ENCODE results near the gene LRRC17.

Gene LRRC17

GRCh38 chr7:102990642-102991041, 77.8 kb downstream of the LRRC17 start:
- DNase-seq: no peak

DNA sequence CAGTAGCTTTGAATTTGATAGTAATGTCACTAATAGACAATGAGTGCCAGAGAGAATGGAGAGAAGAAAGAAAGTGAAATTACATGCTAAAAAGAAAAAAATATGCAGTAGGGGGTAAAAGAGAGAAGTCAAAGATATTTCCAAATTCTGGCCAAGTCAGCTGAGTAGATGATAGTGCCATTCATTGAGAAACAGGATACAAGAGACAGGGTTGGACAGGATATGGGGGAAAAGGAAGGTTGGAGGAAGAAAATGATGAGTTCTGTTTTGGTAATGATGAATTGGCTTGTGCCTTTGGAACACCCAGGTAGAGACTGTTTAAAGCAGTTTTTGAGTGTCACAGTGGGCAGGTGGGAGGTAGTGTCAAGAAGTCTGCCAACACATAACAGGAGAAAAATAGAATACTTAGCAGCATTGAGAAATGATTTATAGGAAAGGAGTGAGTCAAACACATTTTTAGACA, 78.3 kb downstream of the LRRC17 start:
- no peak for DNase-seq

DNA sequence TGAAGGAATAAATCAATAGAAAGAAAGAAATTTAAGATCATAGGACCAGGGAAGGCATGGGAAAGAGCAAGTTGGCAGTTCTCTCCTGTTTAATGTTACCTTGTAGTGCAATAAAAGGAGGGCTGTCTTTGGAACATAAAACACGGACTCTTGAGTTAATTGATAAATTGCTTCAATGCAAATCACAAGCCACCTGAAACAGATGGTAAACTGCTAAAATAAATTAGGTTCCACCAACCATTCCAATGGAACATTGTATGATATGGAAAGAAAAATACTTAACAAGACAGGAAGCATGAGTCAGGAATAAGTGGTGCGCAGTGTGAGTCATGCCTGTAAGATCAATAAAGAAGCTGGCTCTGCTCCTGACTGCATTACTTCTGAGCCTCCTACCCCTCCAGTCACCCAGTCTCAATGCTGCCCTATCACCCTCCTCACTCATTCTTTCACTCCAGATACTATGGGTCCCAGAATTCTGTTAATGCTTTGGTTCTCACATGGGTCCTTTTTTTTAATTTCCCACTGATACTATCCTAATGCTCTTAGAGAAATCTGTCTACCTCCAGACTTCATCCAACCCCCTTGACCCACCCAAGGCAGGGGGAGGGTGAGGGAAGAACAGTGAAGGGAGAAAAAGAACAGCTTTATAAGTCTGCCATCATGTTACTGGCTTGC, 78.9 kb downstream of the LRRC17 start:
- DNase-seq: no peak

DNA sequence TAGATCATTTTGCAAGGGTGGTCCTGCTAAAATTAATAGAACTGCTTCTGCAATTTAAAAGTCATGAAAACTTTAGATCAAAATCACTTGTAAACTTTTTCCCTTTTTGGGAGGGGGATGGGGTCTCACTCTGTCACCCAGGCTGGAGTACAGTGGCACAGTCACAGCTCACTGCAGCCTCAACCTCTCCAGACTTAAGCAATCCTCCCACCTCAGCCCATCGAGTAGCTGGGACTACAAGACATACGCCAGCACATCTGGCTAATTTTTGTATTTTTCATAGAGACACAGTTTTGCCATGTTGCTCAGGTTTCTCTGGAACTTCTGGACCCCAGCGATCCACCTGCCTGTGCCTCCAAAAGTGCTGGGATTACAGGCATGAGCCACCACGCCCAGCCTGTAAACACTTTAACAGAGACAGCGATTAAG, 79.7 kb downstream of the LRRC17 start:
- DNase-seq: no peak

GRCh38 chr7:102992938-102993717, 80.3 kb downstream of the LRRC17 start:
- DNase-seq: no peak

GRCh38 chr7:102993718-102994029, 80.9 kb downstream of the LRRC17 start:
- DNase-seq: no peak

GRCh38 chr7:102994567-102994966, 81.8 kb downstream of the LRRC17 start:
- DNase-seq: no peak

Data from NCI-H2029 treated with DMSO at 0.1 percent for 48 hours (cell line).